ENCODE results near the gene OR52A5.
"Not testable (repeated sequence)": the region's sequence is repeated elsewhere in the genome, so short reads cannot be mapped to it uniquely, and the experiment has no call there.

OR52A5 gene

DNA sequence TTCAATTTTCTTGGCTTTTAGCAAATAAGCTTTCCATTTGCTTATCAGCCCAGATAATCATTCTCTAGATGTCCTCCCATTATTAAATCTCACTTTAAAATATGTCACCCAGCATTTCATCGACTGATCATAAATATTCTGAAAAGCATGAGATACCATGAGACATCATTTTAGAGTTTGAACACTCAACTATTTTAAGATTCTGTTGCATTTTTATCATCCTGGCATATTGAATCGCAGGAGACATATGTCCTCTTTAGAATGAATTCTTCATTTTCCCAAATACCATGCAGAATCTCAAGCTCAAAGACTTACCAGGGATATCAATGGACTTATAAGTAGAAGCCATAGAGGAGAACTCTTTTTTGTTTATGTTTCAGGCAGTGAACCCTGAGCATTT, at the start of gene OR52A5:
TSS of gene OR52A5 (minus strand) at position 361 of the 400 bp plus-strand sequence. CDS start 5,714 bp downstream, outside the sequence.
- DNase-seq (ENCODE audit: low read depth in 2 of 2, low spot score in 1 of 2): no peak

- no peak for DNase-seq (ENCODE audit: low read depth in 2 of 2, low spot score in 1 of 2)
Observed at GRCh38 chr11:5178046-5178837, 40.1 kb upstream of the OR52A5 start.

DNA sequence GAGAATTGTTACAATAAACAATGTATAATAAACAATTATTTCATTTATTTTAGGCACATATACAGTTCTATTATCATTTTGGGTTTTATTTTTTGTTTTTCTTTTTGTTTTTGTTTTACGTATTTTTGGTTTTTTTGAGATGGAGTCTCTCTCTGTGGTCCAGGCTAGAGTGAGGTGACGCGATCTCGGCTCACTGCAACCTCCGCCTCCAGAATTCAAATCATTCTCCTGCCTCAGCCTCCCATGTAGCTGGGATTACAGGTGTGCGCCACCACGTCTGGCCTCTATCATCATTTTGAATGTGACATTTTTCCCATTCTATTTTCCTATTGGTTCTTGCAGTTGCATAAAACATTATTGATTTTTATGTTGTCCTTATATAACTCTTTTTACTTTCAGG, 36.8 kb upstream of the OR52A5 start:
- no peak for DNase-seq (ENCODE audit: low read depth in 2 of 2, low spot score in 1 of 2)

DNA sequence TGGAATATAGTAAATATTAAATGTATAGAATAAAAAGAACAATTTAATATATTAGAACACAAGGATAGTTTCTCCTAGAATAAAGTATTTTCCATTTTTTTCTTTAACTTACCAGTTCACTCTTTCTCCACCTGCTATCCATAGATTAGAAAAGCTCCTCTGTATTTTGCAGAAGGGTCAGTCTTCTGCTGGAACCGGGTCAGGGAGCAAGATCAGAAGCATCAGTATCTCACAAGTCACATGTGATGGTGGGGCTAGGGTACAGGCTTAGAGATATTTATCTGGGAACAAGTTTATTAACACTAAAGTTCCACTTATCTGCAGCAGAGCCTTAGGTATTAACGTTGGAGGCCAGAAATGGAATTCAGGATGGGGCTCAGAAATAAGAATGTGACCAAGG, 33.7 kb upstream of the OR52A5 start:
- DNase-seq (ENCODE audit: low read depth in 2 of 2, low spot score in 1 of 2): no peak

GRCh38 chr11:5165898-5166297, 27.7 kb upstream of the OR52A5 start:
- not testable (repeated sequence) for DNase-seq (ENCODE audit: low read depth in 2 of 2, low spot score in 1 of 2)

- DNase-seq (ENCODE audit: low read depth in 2 of 2, low spot score in 1 of 2): not testable (repeated sequence)
Observed at GRCh38 chr11:5164807-5165206, 26.7 kb upstream of the OR52A5 start.

GRCh38 chr11:5161045-5161444, 22.9 kb upstream of the OR52A5 start:
- DNase-seq (ENCODE audit: low read depth in 2 of 2, low spot score in 1 of 2): not testable (repeated sequence)

DNA sequence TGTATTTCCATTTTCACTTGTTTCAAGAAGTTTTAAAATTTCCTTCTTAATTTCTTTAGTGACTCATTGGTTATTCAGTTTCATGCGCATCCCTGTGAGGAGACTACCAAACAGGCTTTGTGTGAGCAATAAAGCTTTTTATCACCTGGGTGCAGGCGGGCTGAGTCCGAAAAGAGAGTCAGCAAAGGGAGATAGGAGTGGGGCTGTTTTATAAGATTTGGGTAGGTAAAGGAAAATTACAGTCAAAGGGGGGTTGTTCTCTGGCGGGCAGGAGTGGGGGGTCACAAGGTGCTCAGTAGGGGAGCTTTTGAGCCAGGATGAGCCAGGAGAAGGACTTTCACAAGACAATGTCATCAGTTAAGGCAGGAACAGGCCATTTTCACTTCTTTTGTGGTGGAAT, 22.1 kb upstream of the OR52A5 start:
- not testable (repeated sequence) for DNase-seq (ENCODE audit: low read depth in 2 of 2, low spot score in 1 of 2)

GRCh38 chr11:5159806-5160205, 21.6 kb upstream of the OR52A5 start:
- no peak for DNase-seq (ENCODE audit: low read depth in 2 of 2, low spot score in 1 of 2)

DNA sequence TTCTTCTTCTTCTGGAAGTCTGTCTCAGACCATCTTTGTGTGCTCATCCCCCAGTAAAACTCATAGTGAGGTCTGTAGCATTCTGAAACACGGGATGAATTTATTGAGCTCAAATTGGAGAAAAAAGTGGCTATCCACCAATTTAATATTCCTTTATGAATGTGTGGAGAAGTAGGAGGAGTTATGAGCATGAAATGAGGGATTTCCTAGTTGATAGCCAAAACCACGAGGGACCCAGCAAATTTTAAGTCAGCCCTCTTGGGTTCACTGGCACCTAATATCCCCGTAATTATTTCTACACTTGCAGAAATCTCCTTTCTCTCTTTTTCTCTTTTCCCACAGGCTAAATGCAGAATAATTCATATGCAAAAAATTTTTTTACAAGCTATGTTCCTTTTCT, 16.5 kb upstream of the OR52A5 start, which contains the start of gene OR52A1:
TSS of gene OR52A1 (minus strand) at position 101 of the 400 bp plus-strand sequence. CDS start 2,388 bp downstream, outside the sequence.
- DNase-seq (ENCODE audit: low read depth in 2 of 2, low spot score in 1 of 2): no peak

DNA sequence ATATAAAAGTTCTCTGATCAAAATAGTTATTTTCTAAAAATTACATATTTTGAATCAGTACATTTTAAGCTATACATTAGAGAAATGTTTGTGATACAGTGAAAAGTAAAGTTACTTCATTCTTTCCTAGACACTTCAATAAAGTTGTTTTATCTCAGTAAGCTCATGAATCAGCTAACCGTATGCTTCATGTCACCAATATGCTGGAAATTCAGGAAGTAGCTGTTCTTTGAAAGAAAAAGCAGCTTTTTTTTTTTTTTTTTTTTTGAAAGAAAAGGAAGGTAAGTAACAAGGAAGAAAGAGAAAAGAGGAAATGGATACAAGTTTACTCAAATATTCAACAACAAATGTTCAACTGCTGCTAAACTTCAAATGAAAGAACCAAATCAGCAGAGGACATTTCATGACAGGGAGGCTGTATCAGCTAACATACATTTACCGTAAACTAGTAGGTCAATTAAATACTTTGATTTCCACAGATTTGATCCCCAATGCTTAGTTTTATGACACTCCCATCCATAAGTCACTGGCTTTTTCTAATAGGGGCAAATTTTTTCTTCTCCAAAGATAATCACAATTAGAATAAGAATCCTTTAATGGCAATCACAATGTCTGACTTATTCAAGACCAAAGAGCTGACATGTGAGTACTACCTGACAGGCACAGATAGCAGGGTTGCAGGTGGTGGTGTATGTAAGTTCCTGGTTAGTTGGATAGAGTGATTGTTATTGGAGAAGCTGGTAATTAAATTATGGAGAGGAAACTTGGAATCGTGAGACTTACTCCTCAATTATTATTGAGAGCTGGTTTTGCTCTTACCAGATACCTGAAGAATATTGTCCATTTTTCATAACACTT, 15.6 kb upstream of the OR52A5 start:
- no peak for DNase-seq (ENCODE audit: low read depth in 2 of 2, low spot score in 1 of 2)

GRCh38 chr11:5151713-5152153, 13.6 kb upstream of the OR52A5 start:
- DNase-seq (ENCODE audit: low read depth in 2 of 2, low spot score in 1 of 2): no peak

GRCh38 chr11:5144206-5144605, 6.0 kb upstream of the OR52A5 start:
- DNase-seq (ENCODE audit: low read depth in 2 of 2, low spot score in 1 of 2): not testable (repeated sequence)

- DNase-seq (ENCODE audit: low read depth in 2 of 2, low spot score in 1 of 2): no peak
Observed at GRCh38 chr11:5137014-5137413, 1.1 kb downstream of the OR52A5 start.

GRCh38 chr11:5136261-5136660, 1.9 kb downstream of the OR52A5 start:
- no peak for DNase-seq (ENCODE audit: low read depth in 2 of 2, low spot score in 1 of 2)

GRCh38 chr11:5131584-5132335, 6.4 kb downstream of the OR52A5 start:
- DNase-seq (ENCODE audit: low read depth in 2 of 2, low spot score in 1 of 2): no peak

DNA sequence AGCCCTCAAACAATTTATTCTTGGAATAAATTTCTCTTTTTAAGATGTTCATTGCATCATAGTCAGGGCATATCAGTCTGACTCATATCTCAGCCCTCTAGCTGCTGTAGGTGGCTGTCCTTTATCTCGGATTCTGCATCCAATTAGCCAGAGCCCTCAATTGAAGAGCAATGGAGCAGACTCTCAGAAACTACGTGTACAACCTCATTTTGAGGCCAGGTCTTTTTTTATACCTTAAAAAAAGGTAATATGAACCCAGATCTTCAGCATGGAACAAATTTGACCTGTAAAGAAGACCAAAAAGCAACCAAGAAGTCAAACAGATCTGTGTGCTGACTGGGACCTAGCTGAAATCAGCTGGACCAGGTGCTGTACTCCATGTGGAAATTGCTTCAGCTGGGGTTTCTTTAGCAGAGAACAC, 8.7 kb downstream of the OR52A5 start:
- DNase-seq (ENCODE audit: low read depth in 2 of 2, low spot score in 1 of 2): no peak

DNA sequence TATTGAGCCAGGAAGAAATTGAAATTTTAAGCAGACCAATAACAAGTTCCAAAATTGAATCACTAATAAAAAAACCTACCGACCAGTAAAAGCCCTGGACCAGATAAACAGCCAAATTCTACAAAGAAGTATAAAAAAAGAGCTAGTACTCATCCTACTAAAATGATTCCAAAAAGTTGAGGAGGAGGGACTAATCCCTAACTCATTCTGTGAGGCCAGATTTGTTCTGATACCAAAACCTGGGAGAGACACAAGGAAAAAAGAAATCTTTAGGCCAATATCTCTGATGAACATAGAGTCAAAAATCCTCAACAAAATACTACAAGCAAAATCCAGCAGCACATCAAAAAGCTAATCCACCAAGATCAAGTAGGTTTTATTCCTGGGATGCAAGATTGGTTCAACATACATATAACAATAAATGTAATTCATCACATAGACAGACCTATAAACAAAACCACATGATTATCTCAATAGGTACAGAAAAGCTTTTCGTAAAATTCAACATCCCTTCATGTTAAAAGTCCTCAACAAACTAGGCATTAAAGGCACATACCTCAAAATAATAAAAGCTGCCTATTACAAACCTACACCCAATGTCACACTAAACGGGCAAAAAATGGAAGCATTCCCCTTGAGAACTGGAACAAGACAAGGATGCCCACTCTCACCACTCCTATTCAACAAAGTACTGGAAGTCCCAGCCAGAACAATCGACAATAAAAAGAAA, 13.1 kb downstream of the OR52A5 start:
- no peak for DNase-seq (ENCODE audit: low read depth in 2 of 2, low spot score in 1 of 2)

GRCh38 chr11:5123802-5124521, 14.2 kb downstream of the OR52A5 start:
- DNase-seq (ENCODE audit: low read depth in 2 of 2, low spot score in 1 of 2): no peak

DNA sequence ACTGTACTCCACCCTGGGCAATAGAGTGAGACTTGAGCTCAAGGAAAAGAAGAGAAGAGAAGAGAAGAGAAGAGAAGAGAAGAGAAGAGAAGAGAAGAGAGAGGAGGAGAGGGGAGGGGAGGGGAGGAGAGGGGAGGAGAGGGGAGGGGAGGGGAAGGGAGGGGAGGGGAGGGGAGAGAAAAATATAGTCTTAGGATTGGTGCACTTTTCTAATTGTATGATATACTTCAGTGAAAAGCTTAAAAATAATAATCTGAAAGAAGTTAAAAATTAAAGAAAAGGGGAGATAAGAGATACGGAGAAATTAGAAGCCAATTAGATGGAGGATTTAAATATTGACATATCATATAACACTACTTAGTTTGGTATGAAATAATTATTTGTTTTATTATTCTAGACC, 19.3 kb downstream of the OR52A5 start:
- no peak for DNase-seq (ENCODE audit: low read depth in 2 of 2, low spot score in 1 of 2)
